HEK293T (cell line): ENCODE results near the gene HELQ.

ENCODE experiments used
- ARNT ChIP-seq: fragments of 450-650 bp; IDR thresholded peaks from 2 replicates; pipeline ENCODE4 v1.6.1; 2017; ENCODE audit warnings: mild to moderate bottlenecking
- BHLHE40 ChIP-seq: fragments of 450-650 bp; IDR thresholded peaks from 2 replicates; pipeline ENCODE4 v1.6.1; 2016; ENCODE audit warnings: mild to moderate bottlenecking, moderate library complexity, borderline replicate concordance
- CTBP1 ChIP-seq: fragments of 450-650 bp; IDR thresholded peaks from 2 replicates; pipeline ENCODE4 v1.6.1; 2016; ENCODE audit warnings: borderline replicate concordance
- ELF4 ChIP-seq: fragments of 450-650 bp; IDR thresholded peaks from 2 replicates; pipeline ENCODE4 v1.6.1; 2017; ENCODE audit warnings: antibody characterized with exemption
- FOXA1 ChIP-seq: fragments of 450-650 bp; IDR thresholded peaks from 2 replicates; pipeline ENCODE4 v1.6.1; 2016; ENCODE audit warnings: mild to moderate bottlenecking
- FOXM1 ChIP-seq: fragments of 450-650 bp; IDR thresholded peaks from 2 replicates; pipeline ENCODE4 v1.6.1; 2017; ENCODE audit warnings: mild to moderate bottlenecking, borderline replicate concordance
- LEF1 ChIP-seq: fragments of 450-650 bp; IDR thresholded peaks from 2 replicates; pipeline ENCODE4 v1.6.1; 2017; ENCODE audit warnings: mild to moderate bottlenecking, borderline replicate concordance
- NFRKB ChIP-seq: fragments of 450-650 bp; IDR thresholded peaks from 2 replicates; pipeline ENCODE4 v1.6.1; 2016; ENCODE audit warnings: mild to moderate bottlenecking, moderate library complexity
- SP1 ChIP-seq: fragments of 450-650 bp; IDR thresholded peaks from 2 replicates; pipeline ENCODE4 v1.6.1; 2017
- SUZ12 ChIP-seq: fragments of 450-650 bp; IDR thresholded peaks from 2 replicates; pipeline ENCODE4 v1.6.1; 2016; ENCODE audit warnings: mild to moderate bottlenecking
- TARDBP ChIP-seq: fragments of 450-650 bp; IDR thresholded peaks from 2 replicates; pipeline ENCODE4 v1.6.1; 2016
- ZNF384 ChIP-seq: fragments of 450-650 bp; IDR thresholded peaks from 2 replicates; pipeline ENCODE4 v1.6.1; 2016

GRCh38 chr4:83417566-83417965, 38.1 kb downstream of the HELQ start:
- TF ChIP-seq ELF4 (no peak), NFRKB (no peak), BHLHE40 (no peak), ARNT (no peak), SUZ12 (no peak), TARDBP (no peak), FOXA1 (no peak), LEF1 (no peak), SP1 (no peak), FOXM1 (no peak), CTBP1 (no peak), ZNF384 (no peak)
